ENCODE data around the gene CSTPP1. TPM values are rescaled to one million over a fixed set of nuclear protein-coding genes. Genes with fewer than 3 reads are reported as not detected.

Gene CSTPP1
- total RNA-seq, 2 donors from 2014 or later = 23.4 to 27.6 TPM

DNA sequence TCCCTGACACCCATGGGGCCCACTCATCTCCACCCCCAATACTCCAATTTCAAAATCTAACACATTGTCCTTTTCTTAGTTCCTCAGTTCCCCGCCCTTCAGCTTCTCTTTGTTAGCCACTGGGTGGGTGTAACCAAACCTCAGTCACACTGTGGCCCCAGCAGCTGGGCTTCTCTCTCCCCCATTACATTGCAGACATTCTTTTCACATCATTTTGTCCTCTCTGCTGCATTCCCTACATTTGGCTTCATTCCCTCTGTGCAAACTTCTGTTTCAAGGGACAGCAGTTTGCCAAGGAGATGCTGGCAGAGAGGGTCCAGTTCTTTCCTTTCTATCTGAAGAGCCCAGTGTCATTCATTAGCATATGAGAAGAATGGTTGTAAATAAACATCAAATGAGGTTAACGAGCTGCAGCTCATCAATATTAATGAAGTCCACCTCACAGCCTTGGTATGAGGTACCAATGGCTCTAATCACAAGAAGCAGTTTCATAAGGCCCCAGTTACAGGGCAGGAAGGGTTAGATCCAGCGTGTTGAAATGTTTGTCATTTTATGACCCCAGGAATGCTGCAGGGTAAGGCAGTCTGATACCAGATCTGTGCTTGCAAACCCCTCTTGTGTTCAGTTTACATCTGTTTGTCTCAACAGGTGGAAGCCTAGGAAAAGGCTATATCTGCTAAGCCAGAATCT, 167.8 kb downstream of the CSTPP1 start:
- Histone ChIP-seq H3K36me3 (no peaks in the 10 kb centered on the region), H3K9me3 (no peaks in the 10 kb centered on the region), H3K4me1 (ENCODE audit: control insufficient read depth in 1 of 2, low read depth in 2 of 2) (no peaks in the 10 kb centered on the region), H3K4me3 (no peak overlapping the region), H3K27me3 (replicated peaks; ENCODE audit: insufficient read depth) (no peaks in the 10 kb centered on the region), H3K27ac (no peak overlapping the region)
- ATAC-seq (ENCODE audit: insufficient number of reproducible peaks, low FRiP score, low read depth) (no peak), DNase-seq (ENCODE audit: low spot score) (no peak)
- TF ChIP-seq, protein P1, sequence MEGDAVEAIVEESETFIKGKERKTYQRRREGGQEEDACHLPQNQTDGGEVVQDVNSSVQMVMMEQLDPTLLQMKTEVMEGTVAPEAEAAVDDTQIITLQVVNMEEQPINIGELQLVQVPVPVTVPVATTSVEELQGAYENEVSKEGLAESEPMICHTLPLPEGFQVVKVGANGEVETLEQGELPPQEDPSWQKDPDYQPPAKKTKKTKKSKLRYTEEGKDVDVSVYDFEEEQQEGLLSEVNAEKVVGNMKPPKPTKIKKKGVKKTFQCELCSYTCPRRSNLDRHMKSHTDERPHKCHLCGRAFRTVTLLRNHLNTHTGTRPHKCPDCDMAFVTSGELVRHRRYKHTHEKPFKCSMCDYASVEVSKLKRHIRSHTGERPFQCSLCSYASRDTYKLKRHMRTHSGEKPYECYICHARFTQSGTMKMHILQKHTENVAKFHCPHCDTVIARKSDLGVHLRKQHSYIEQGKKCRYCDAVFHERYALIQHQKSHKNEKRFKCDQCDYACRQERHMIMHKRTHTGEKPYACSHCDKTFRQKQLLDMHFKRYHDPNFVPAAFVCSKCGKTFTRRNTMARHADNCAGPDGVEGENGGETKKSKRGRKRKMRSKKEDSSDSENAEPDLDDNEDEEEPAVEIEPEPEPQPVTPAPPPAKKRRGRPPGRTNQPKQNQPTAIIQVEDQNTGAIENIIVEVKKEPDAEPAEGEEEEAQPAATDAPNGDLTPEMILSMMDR (IDR thresholded peaks at IDR 0.05) = no peak

DNA sequence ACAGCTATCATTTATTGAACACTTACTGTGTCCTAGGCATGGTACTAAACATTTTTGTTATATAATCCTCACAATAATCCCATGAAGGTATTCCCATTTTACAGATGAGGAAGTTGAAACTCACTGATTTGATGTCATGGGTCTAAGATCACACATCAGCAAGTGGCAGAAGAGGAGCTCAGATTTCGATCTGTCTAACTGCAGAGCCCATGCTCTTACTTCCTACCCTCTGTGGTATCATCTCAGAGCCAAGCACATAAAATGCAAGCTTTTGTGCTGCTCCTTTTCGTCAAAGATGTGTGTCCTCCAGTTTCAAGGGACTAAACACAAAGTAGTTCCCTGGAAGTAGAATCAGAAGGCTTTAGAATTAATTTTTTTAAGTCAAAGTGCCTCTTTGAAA, 169.0 kb downstream of the CSTPP1 start:
- ATAC-seq (ENCODE audit: insufficient number of reproducible peaks, low FRiP score, low read depth) = no peak
- no peak overlapping the region for H3K4me3 ChIP-seq
- H3K36me3 ChIP-seq = no peaks in the 10 kb centered on the region
- TF ChIP-seq, protein P1 (IDR thresholded peaks at IDR 0.05) = no peak
- H3K4me1 ChIP-seq (ENCODE audit: control insufficient read depth in 1 of 2, low read depth in 2 of 2) = no peaks in the 10 kb centered on the region
- DNase-seq (ENCODE audit: low spot score) = no peak
- H3K27me3 ChIP-seq (replicated peaks; ENCODE audit: insufficient read depth) = no peaks in the 10 kb centered on the region
- no peak overlapping the region for H3K27ac ChIP-seq
- H3K9me3 ChIP-seq = no peaks in the 10 kb centered on the region

DNA sequence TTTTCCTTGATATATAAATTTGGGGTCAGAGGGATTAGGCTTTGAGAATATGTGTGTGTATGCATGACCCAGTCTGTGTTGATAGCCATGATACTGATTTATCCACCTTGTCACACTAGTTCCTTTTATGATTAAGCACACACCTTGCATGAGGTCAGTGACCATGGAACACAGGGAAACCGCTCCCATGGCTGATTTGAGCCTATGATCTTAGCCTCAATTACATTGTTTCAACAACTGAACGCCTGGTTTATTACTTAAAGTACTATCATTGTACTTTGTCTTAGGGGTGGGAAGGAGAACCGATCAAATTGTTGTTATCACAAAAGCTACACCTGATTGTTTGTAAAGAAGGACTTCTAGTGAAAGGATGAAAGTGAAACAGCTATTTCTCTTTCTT, 169.4 kb downstream of the CSTPP1 start:
- no peak overlapping the region for H3K4me3 ChIP-seq
- no peaks in the 10 kb centered on the region for H3K27me3 ChIP-seq (replicated peaks; ENCODE audit: insufficient read depth)
- no peaks in the 10 kb centered on the region for H3K36me3 ChIP-seq
- H3K4me1 ChIP-seq (ENCODE audit: control insufficient read depth in 1 of 2, low read depth in 2 of 2) = no peaks in the 10 kb centered on the region
- H3K27ac ChIP-seq = no peak overlapping the region
- DNase-seq (ENCODE audit: low spot score) (no peak), ATAC-seq (ENCODE audit: insufficient number of reproducible peaks, low FRiP score, low read depth) (no peak)
- TF ChIP-seq, protein P1 (IDR thresholded peaks at IDR 0.05) = no peak
- H3K9me3 ChIP-seq = no peaks in the 10 kb centered on the region

DNA sequence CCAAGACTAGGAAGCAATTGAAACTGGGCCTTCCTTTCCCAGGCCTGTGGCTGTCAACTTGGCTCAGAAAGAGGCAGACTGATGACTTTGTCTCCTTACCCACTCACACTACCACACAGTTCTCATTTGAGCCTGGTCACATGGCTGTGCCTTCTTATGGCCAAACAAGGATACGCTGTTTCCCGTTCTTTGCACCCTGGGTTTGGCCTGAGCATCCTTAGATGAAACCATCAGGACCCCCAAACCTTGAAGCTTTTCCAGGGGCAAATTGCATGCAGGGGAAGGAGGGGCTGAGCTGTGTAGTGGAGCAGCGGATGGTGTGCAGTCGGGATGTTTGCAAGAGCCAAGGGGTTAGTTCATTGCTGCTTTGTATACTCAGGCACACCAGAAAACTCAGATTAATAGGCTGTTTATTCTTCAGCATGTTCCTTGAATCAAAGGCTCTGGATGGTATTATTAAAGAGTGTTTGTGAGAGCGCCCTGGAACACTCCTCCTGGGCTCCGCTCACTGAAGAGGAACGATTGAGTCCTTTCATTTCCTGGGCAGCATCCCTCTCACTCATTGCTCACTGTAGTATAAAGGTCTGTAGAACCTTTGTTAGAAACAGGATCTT, 170.3 kb downstream of the CSTPP1 start:
- Histone ChIP-seq H3K9me3 (no peaks in the 10 kb centered on the region), H3K4me3 (no peak overlapping the region), H3K4me1 (ENCODE audit: control insufficient read depth in 1 of 2, low read depth in 2 of 2) (no peaks in the 10 kb centered on the region), H3K27ac (no peak overlapping the region), H3K36me3 (no peaks in the 10 kb centered on the region), H3K27me3 (replicated peaks; ENCODE audit: insufficient read depth) (no peaks in the 10 kb centered on the region)
- TF ChIP-seq, protein P1 (IDR thresholded peaks at IDR 0.05) = no peak
- no peak for DNase-seq (ENCODE audit: low spot score)
- no peak for ATAC-seq (ENCODE audit: insufficient number of reproducible peaks, low FRiP score, low read depth)

DNA sequence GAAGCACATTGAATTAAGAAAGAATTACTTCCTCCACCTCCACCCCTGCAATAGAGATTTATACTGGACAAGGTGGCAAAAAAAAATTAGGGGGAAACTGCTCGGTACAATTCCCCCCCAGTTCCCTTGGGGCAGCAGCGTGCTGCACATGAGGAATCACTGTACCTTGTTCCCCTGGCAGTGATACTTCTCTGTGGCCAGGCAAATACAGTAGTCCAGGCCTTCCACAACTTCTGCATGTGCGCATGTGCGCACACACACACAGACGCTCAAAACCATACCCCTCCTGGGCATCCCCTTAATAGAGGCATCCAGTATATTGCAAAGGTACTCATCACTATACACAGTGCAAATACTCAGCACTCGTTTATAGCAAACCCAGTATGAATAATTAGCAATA, 171.2 kb downstream of the CSTPP1 start:
- TF ChIP-seq, protein P1 (IDR thresholded peaks at IDR 0.05) = no peak
- no peaks in the 10 kb centered on the region for H3K4me1 ChIP-seq (ENCODE audit: control insufficient read depth in 1 of 2, low read depth in 2 of 2)
- H3K27ac ChIP-seq = no peak overlapping the region
- H3K9me3 ChIP-seq = no peaks in the 10 kb centered on the region
- ATAC-seq (ENCODE audit: insufficient number of reproducible peaks, low FRiP score, low read depth) (no peak), DNase-seq (ENCODE audit: low spot score) (no peak)
- no peak overlapping the region for H3K4me3 ChIP-seq
- no peaks in the 10 kb centered on the region for H3K27me3 ChIP-seq (replicated peaks; ENCODE audit: insufficient read depth)
- no peaks in the 10 kb centered on the region for H3K36me3 ChIP-seq
